ENCODE data around the gene ACO2.

Gene ACO2

DNA sequence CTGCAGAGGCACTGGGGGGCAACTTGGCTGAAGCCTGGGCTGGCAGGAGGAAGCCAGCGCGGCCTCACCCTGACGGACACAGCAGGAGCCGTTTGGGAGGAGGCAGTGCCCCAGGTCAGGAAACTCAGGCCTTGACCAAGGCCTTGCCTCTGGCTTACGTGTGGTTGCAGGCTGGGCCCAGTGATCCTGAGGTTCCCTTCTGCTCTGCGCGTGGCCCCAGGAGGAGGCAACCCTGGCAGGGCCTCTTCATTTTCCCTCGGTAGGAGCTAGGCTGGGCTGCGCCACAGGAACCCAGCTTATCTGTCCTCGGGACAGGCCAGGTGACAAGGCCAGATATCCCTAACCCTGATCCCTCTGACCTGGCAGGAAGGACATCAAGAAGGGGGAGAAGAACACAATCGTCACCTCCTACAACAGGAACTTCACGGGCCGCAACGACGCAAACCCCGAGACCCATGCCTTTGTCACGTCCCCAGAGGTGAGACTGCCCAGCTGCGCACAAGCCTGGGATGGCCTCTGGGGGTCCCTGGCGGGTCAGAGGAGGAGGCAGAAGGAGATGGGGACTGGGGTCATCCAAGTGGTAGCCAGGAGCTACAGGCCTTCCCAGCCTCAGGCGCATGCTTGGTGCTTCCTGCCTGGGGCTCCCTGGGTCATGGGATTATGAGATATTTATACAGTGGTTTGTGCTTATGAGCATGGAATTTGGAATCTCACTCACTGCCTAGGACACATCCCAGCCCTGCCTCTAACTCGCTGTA, 54.7 kb downstream of the ACO2 start:
- DNase-seq (ENCODE audit: extremely low read depth, low read depth), result no peak
- no peak overlapping the region for H3K4me3 ChIP-seq (replicated peaks; ENCODE audit: low read depth, low read length)
- TF ChIP-seq, protein P1, sequence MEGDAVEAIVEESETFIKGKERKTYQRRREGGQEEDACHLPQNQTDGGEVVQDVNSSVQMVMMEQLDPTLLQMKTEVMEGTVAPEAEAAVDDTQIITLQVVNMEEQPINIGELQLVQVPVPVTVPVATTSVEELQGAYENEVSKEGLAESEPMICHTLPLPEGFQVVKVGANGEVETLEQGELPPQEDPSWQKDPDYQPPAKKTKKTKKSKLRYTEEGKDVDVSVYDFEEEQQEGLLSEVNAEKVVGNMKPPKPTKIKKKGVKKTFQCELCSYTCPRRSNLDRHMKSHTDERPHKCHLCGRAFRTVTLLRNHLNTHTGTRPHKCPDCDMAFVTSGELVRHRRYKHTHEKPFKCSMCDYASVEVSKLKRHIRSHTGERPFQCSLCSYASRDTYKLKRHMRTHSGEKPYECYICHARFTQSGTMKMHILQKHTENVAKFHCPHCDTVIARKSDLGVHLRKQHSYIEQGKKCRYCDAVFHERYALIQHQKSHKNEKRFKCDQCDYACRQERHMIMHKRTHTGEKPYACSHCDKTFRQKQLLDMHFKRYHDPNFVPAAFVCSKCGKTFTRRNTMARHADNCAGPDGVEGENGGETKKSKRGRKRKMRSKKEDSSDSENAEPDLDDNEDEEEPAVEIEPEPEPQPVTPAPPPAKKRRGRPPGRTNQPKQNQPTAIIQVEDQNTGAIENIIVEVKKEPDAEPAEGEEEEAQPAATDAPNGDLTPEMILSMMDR (IDR thresholded peaks at IDR 0.05; ENCODE audit: low read depth, low read length, missing control alignments), result no peak

DNA sequence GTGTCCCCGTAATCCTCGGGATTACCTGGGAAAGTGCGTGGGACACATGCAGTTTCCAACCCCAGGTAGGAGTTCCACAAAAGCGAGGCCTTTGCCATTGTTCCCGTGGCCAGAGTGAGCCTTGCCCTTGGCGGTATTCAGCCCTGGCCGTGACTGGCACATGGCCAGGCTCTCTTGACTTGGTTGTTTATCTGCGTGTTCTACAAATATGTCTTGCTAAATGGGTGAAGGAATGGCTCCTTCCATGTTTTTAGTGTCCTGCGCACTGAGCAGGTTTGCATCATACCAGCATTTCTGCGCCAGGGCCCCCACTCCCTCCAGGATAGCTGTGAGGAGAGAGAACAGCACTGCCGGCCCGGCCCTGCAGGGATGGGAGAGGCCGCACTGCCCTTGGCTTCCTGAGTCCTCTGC, 55.3 kb downstream of the ACO2 start:
- no peak overlapping the region for H3K4me3 ChIP-seq (replicated peaks; ENCODE audit: low read depth, low read length)
- TF ChIP-seq, protein P1 (IDR thresholded peaks at IDR 0.05; ENCODE audit: low read depth, low read length, missing control alignments), result no peak
- DNase-seq (ENCODE audit: extremely low read depth, low read depth), result no peak

DNA sequence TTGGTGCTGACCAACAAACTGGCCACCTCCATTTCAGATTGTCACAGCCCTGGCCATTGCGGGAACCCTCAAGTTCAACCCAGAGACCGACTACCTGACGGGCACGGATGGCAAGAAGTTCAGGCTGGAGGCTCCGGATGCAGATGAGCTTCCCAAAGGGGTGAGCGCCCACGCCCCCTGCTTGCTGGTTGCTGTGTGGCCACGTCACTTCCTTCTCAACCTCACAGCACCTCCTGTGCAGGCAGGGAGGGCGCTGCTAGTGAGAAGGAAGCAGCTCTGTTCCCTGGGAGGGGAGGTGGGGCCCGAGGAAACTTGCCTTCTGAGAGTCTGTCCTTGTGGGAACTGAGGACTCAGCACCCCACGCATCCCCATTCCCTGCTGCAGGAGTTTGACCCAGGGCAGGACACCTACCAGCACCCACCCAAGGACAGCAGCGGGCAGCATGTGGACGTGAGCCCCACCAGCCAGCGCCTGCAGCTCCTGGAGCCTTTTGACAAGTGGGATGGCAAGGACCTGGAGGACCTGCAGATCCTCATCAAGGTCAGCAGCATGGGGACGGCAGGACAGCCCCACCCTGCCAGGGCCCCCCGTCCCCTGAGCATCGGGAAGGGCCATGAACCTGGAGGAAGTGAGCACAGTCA, 56.0 kb downstream of the ACO2 start:
- no peak for DNase-seq (ENCODE audit: extremely low read depth, low read depth)
- H3K4me3 ChIP-seq (replicated peaks; ENCODE audit: low read depth, low read length), result no peak overlapping the region
- TF ChIP-seq, protein P1 (IDR thresholded peaks at IDR 0.05; ENCODE audit: low read depth, low read length, missing control alignments), result no peak

DNA sequence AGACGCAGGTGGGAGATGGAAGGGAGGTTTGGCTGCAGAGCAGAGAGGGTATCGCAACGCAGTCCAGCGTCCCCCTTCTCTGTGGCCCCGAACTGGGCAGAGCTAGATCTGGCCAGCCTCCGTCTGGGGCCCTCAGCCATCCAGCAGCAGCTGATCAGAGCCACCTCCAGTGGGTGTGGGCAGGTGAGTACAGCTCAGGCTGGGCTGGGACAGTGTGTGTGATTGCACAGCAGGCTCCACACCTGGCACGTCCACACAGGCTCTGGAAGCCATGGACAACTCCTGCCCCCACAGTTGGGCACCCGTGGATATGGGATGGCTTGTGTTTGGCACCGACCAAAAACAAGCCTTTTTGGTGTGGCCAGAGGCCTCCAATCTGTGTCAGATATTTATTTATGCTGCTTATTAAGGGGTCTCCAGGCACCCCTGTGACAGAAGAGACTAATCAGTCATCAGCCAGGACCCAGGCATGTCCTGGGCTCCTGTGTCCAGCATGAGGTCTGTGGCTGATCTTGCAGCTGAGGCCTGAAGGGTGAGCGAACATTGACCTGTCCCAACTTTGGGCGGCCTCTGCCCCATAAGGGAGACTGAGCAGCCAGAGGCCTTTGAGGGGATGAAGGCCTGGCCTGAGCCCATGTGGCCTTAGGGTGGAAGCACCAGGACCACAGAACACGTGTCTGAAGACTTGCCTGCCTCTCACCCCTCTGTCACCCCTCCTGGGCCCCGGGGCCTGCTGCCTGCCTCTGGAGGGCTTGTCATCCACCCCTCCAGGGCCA, 56.7 kb downstream of the ACO2 start:
- H3K4me3 ChIP-seq (replicated peaks; ENCODE audit: low read depth, low read length), result no peak overlapping the region
- TF ChIP-seq, protein P1 (IDR thresholded peaks at IDR 0.05; ENCODE audit: low read depth, low read length, missing control alignments), result no peak
- DNase-seq (ENCODE audit: extremely low read depth, low read depth), result no peak

DNA sequence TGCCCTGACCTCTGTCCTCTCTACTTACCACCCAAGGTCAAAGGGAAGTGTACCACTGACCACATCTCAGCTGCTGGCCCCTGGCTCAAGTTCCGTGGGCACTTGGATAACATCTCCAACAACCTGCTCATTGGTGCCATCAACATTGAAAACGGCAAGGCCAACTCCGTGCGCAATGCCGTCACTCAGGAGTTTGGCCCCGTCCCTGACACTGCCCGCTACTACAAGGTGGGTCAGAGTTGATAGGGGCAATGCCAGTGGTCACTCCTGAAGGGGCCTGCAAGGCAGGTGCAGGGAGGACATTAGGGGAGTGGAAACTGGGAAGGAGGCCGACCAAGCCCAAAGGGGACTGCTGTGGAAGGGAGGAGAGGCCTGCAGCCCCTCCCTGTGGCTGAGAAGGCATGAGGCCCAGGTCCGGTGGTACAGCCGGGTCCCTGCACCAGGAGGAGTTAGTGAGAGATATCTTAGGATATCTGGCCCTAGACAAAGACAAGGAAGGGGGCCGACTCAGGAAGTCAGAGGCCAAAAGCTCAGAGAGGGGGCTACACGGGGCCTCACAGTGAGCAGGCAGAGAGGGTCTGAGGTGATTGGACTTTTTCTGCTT, 57.4 kb downstream of the ACO2 start:
- TF ChIP-seq, protein P1 (IDR thresholded peaks at IDR 0.05; ENCODE audit: low read depth, low read length, missing control alignments), result no peak
- H3K4me3 ChIP-seq (replicated peaks; ENCODE audit: low read depth, low read length), result no peak overlapping the region
- DNase-seq (ENCODE audit: extremely low read depth, low read depth), result no peak

Measured in HFF-Myc (cell line).